ENCODE data around the gene PRKAR1A.

GRCh38 chr17:68463211-68464019 is 48.8 kb upstream of the PRKAR1A start:
- TF ChIP-seq RELA (CRISPR knock-in tag; IDR thresholded peaks at IDR 0.05; ENCODE audit: borderline replicate concordance) (no peak), TCF7 (CRISPR knock-in tag; IDR thresholded peaks at IDR 0.05; ENCODE audit: low read depth) (no peak), ZNF396 (CRISPR knock-in tag; IDR thresholded peaks at IDR 0.05; ENCODE audit: borderline replicate concordance) (no peak)

Data from WTC11 (cell line).